Loucy (cell line): ENCODE measurements around the gene MAP3K21.
A peak's percentile ranks its signal among the peaks of the same experiment; 100 is the strongest.

ENCODE experiments used
- H2AFZ ChIP-seq: fragments of 200-600 bp; sonication (generic); 2 replicates; pipeline ENCODE4 v1.6.0; 2016; ENCODE audit warnings: antibody characterized with exemption, mild to moderate bottlenecking, low read length, moderate library complexity
- H3F3A ChIP-seq: fragments of 200-600 bp; 2 replicates; pipeline ENCODE4 v1.6.0; 2016; ENCODE audit warnings: antibody characterized with exemption, low read depth, mild to moderate bottlenecking
- H3K27me3 ChIP-seq: fragments of 200-600 bp; sonication (generic); 2 replicates; pipeline ENCODE4 v1.6.1; 2014; ENCODE audit warnings: low read length, mild to moderate bottlenecking; ENCODE audit not compliant: insufficient read depth, poor library complexity, severe bottlenecking
- H3K36me3 ChIP-seq: fragments of 200-600 bp; sonication (generic); 2 replicates; pipeline ENCODE4 v1.6.1; 2016; ENCODE audit warnings: low read length; ENCODE audit not compliant: insufficient read depth
- H3K4me1 ChIP-seq: fragments of 200-600 bp; sonication (generic); 2 replicates; pipeline ENCODE4 v1.5.1; 2014; ENCODE audit warnings: low read length, mild to moderate bottlenecking; ENCODE audit not compliant: insufficient read depth, poor library complexity, severe bottlenecking
- H3K4me2 ChIP-seq: fragments of 200-600 bp; sonication (generic); 2 replicates; pipeline ENCODE4 v1.6.0; 2014; ENCODE audit warnings: antibody characterized with exemption, low read length, low read depth, mild to moderate bottlenecking; ENCODE audit not compliant: poor library complexity, severe bottlenecking
- H3K4me3 ChIP-seq: fragments of 200-600 bp; sonication (generic); 2 replicates; pipeline ENCODE4 v1.5.1; 2014; ENCODE audit warnings: low read length, mild to moderate bottlenecking, mixed read lengths; ENCODE audit not compliant: poor library complexity, severe bottlenecking
- H3K79me2 ChIP-seq: fragments of 200-600 bp; sonication (generic); 2 replicates; pipeline ENCODE4 v1.6.1; 2014; ENCODE audit warnings: low read length; ENCODE audit not compliant: insufficient read depth
- H3K9ac ChIP-seq: fragments of 200-600 bp; sonication (generic); 2 replicates; pipeline ENCODE4 v1.6.0; 2014; ENCODE audit warnings: mild to moderate bottlenecking, low read depth, low read length, moderate library complexity; ENCODE audit not compliant: poor library complexity, severe bottlenecking
- H3K9me2 ChIP-seq: fragments of 200-600 bp; sonication (generic); replicated peaks from 2 replicates; pipeline ENCODE4 v1.6.1; 2016; ENCODE audit warnings: low read depth, low read length, mixed read lengths
- H3K9me3 ChIP-seq: fragments of 200-600 bp; sonication (generic); 2 replicates; pipeline ENCODE4 v1.6.1; 2014; ENCODE audit warnings: mild to moderate bottlenecking, antibody characterized with exemption, low read length, low read depth; ENCODE audit not compliant: insufficient read depth
- H4K20me1 ChIP-seq: fragments of 200-600 bp; sonication (generic); 2 replicates; pipeline ENCODE4 v1.6.0; 2014; ENCODE audit warnings: antibody characterized with exemption, low read length, mild to moderate bottlenecking; ENCODE audit not compliant: insufficient read depth, poor library complexity, severe bottlenecking
- CTCF ChIP-seq: fragments of 200-600 bp; sonication (generic); conservative IDR thresholded peaks from 2 replicates; pipeline ENCODE4 v1.5.1; 2014; ENCODE audit warnings: mild to moderate bottlenecking, antibody characterized with exemption, low read length
- EZH2phosphoT487 ChIP-seq: fragments of 200-600 bp; IDR thresholded peaks from 2 replicates; pipeline ENCODE4 v1.6.1; 2018; ENCODE audit warnings: antibody characterized with exemption, mild to moderate bottlenecking, moderate library complexity, borderline replicate concordance

Gene MAP3K21

GRCh38 chr1:233300326-233300725 lies 27.2 kb upstream of the MAP3K21 start:
- no peak overlapping the region for H3K4me2 ChIP-seq
- no peak for TF ChIP-seq EZH2phosphoT487
- TF ChIP-seq CTCF: no peak
- H4K20me1 ChIP-seq: no peaks in the 10 kb centered on the region
- H2AFZ ChIP-seq: no peak overlapping the region
- no peak overlapping the region for H3K9ac ChIP-seq
- H3K9me2 ChIP-seq: no peaks in the 10 kb centered on the region
- peaks cover 7% of the 10 kb centered on the region for H3K4me1 ChIP-seq
- H3K9me3 ChIP-seq: no peaks in the 10 kb centered on the region
- no peak overlapping the region for H3K4me3 ChIP-seq
- no peaks in the 10 kb centered on the region for H3F3A ChIP-seq
- H3K79me2 ChIP-seq: no peaks in the 10 kb centered on the region
- no peaks in the 10 kb centered on the region for H3K27me3 ChIP-seq
- H3K36me3 ChIP-seq: no peaks in the 10 kb centered on the region

GRCh38 chr1:233304489-233305102 lies 22.9 kb upstream of the MAP3K21 start:
- H3K27me3 ChIP-seq: no peaks in the 10 kb centered on the region
- no peak overlapping the region for H3K9ac ChIP-seq
- H3K79me2 ChIP-seq: no peaks in the 10 kb centered on the region
- no peaks in the 10 kb centered on the region for H3K4me1 ChIP-seq
- H2AFZ ChIP-seq: peak overlapping the region; percentile 59; the same call in 1 of the 2 replicates
- no peaks in the 10 kb centered on the region for H3K9me2 ChIP-seq
- H3K4me3 ChIP-seq: no peak overlapping the region
- H3K9me3 ChIP-seq: no peaks in the 10 kb centered on the region
- peak; percentile 87 for TF ChIP-seq CTCF
- no peak for TF ChIP-seq EZH2phosphoT487
- no peaks in the 10 kb centered on the region for H3F3A ChIP-seq
- no peaks in the 10 kb centered on the region for H4K20me1 ChIP-seq
- no peaks in the 10 kb centered on the region for H3K36me3 ChIP-seq
- H3K4me2 ChIP-seq: no peak overlapping the region

DNA sequence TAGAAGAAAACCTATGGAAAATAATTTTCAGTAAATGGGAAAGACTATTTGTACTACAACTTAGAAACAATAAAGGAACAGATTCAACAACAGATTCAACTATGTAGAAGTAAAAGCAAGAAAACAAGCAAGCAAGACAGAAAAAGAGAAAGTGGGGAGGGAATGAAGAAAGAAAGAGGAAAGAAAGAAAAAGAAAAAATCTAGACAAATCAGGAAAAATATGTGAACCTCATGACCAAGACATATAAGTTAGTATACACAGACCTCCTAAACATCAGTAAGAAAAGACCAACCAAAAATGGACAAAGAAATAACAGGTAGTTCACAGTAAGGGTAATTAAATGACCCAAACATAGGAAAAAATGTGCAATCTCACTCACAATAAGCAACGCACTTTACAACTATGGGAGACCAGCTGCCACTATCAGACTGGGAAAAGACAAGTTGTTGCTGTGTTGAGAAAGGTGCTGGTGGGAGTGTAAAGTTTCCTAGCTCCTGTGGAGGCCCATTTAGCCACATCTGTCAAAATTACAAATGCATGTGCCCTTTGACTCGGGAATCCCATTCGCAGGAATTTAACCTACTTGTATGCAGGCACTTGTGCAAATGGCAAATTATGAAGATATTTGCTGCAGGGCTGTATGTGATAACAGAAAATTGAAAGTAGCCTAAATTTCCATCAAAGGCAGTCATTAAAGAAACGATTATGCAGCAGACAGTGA lies 13.9 kb upstream of the MAP3K21 start:
- Histone ChIP-seq H3K79me2 (no peaks in the 10 kb centered on the region), H3K4me1 (no peaks in the 10 kb centered on the region), H3K4me2 (no peak overlapping the region), H3K27me3 (no peaks in the 10 kb centered on the region), H3F3A (no peaks in the 10 kb centered on the region), H3K9me2 (no peaks in the 10 kb centered on the region), H3K9ac (no peak overlapping the region), H3K4me3 (no peak overlapping the region), H4K20me1 (no peaks in the 10 kb centered on the region), H3K9me3 (no peaks in the 10 kb centered on the region), H2AFZ (peak overlapping the region; percentile 47), H3K36me3 (no peaks in the 10 kb centered on the region)
- TF ChIP-seq EZH2phosphoT487: no peak
- no peak for TF ChIP-seq CTCF
